Peyer's patch (tissue), 4 donors: Measurements from ENCODE around the gene AKAP6.

Experiments
- CTCF ChIP-seq, 6 experiments: fragments of 450-650 bp in 4 of 6; fragments of 200-600 bp in 2 of 6; sonication (generic) in 1 of 6; IDR thresholded peaks; one replicate each; pipeline ENCODE4 v1.5.1; 2017 to 2019; ENCODE audit warnings: antibody characterized with exemption in 6 of 6, mild to moderate bottlenecking in 3 of 6, moderate library complexity in 1 of 6
- POLR2A ChIP-seq, 2 donors: fragments of 450-650 bp; IDR thresholded peaks; one replicate each; pipeline ENCODE4 v1.5.1; 2017; ENCODE audit warnings: antibody characterized with exemption in 2 of 2, mild to moderate bottlenecking in 2 of 2, moderate library complexity in 2 of 2

GRCh38 chr14:32457213-32457920 lies 128.3 kb downstream of the AKAP6 start:
- TF ChIP-seq CTCF (IDR thresholded peaks at IDR 0.05) = no peak
- no peak for TF ChIP-seq POLR2A (IDR thresholded peaks at IDR 0.05)
